HepG2 (cell line): ENCODE data around the gene PPIA. TPM values are rescaled to one million over a fixed set of nuclear protein-coding genes. Genes with fewer than 3 reads are reported as not detected.
A peak's percentile ranks its signal among the peaks of the same experiment; 100 is the strongest.

Experiments used
- ARID3A ChIP-seq: IDR thresholded peaks from 2 replicates; pipeline ENCODE4 v1.6.1; 2012; ENCODE audit warnings: low read depth, low read length, improper control_type of control experiment
- CCAR2 ChIP-seq: fragments of 200-400 bp; formaldehyde crosslinking; optimal IDR thresholded peaks from 2 replicates; pipeline ENCODE3; 2018; ENCODE audit warnings: low read depth, mild to moderate bottlenecking, low read length, moderate library complexity
- CEBPZ ChIP-seq: IDR thresholded peaks from 2 replicates; pipeline ENCODE4 v1.6.1; 2012; ENCODE audit warnings: low read length, improper control_type of control experiment
- DPF2 ChIP-seq: sonication (generic); formaldehyde crosslinking; IDR thresholded peaks from 2 replicates; pipeline ENCODE4 v1.4.0; 2020; ENCODE audit warnings: mild to moderate bottlenecking, low read depth, missing genetic modification reagents, borderline replicate concordance
- GFI1 ChIP-seq: sonication (generic); formaldehyde crosslinking; IDR thresholded peaks from 2 replicates; pipeline ENCODE4 v1.5.0; 2020; ENCODE audit warnings: missing genetic modification reagents, mild to moderate bottlenecking, borderline replicate concordance
- HIVEP1 ChIP-seq: sonication (generic); formaldehyde crosslinking; IDR thresholded peaks from 2 replicates; pipeline ENCODE4 v1.4.0; 2020; ENCODE audit warnings: mild to moderate bottlenecking, missing genetic modification reagents
- HNRNPLL ChIP-seq: fragments of 200-400 bp; formaldehyde crosslinking; IDR thresholded peaks from 2 replicates; pipeline ENCODE4 v1.6.1; 2017; ENCODE audit warnings: mild to moderate bottlenecking, low read depth, low read length; ENCODE audit not compliant: poor library complexity, severe bottlenecking
- HOXA7 ChIP-seq: sonication (generic); formaldehyde crosslinking; IDR thresholded peaks from 2 replicates; pipeline ENCODE4 v1.8.1; 2022; ENCODE audit warnings: mild to moderate bottlenecking, missing genetic modification reagents, moderate library complexity
- MTA3 ChIP-seq: sonication (generic); formaldehyde crosslinking; IDR thresholded peaks from 2 replicates; pipeline ENCODE4 v1.4.0; 2020; ENCODE audit warnings: missing genetic modification reagents
- PAX8 ChIP-seq: sonication (generic); formaldehyde crosslinking; IDR thresholded peaks from 2 replicates; pipeline ENCODE4 v1.8.0; 2022; ENCODE audit warnings: mild to moderate bottlenecking, missing genetic modification reagents, borderline replicate concordance
- SMC3 ChIP-seq: IDR thresholded peaks from 2 replicates; pipeline ENCODE4 v1.6.1; 2011; ENCODE audit warnings: low read length, improper control_type of control experiment
- TBX3 ChIP-seq: fragments of 450-650 bp; IDR thresholded peaks from 2 replicates; pipeline ENCODE4 v1.6.1; 2017; ENCODE audit warnings: antibody characterized with exemption, mild to moderate bottlenecking, inconsistent platforms, borderline replicate concordance
- ZEB1 ChIP-seq: IDR thresholded peaks from 2 replicates; pipeline ENCODE4 v1.6.1; 2012; ENCODE audit warnings: mild to moderate bottlenecking, low read depth, inconsistent platforms; ENCODE audit not compliant: insufficient replicate concordance
- ZNF17 ChIP-seq: sonication (generic); formaldehyde crosslinking; IDR thresholded peaks from 2 replicates; pipeline ENCODE4 v1.5.0; 2020; ENCODE audit warnings: mild to moderate bottlenecking, missing genetic modification reagents
- ZNF432 ChIP-seq: sonication (generic); formaldehyde crosslinking; IDR thresholded peaks from 2 replicates; pipeline ENCODE4 v1.5.0; 2020; ENCODE audit warnings: missing genetic modification reagents, mild to moderate bottlenecking, borderline replicate concordance
- ZNF564 ChIP-seq: sonication (generic); formaldehyde crosslinking; IDR thresholded peaks from 2 replicates; pipeline ENCODE4 v1.8.1; 2023; ENCODE audit warnings: mild to moderate bottlenecking, missing genetic modification reagents
- ZNF598 ChIP-seq: sonication (generic); formaldehyde crosslinking; IDR thresholded peaks from 2 replicates; pipeline ENCODE4 v1.5.1; 2020; ENCODE audit warnings: mild to moderate bottlenecking, missing genetic modification reagents, borderline replicate concordance
- ZNF605 ChIP-seq: sonication (generic); formaldehyde crosslinking; IDR thresholded peaks from 2 replicates; pipeline ENCODE4 v1.8.0; 2022; ENCODE audit warnings: mild to moderate bottlenecking, missing genetic modification reagents
- ZNF776 ChIP-seq: sonication (generic); formaldehyde crosslinking; IDR thresholded peaks from 2 replicates; pipeline ENCODE4 v1.4.0; 2020; ENCODE audit warnings: mild to moderate bottlenecking, missing genetic modification reagents
- polyA plus RNA-seq, 8 experiments: library from polyadenylated mRNA; depleted of rRNA in 3 of 8; stranded (reverse) in 7 of 8; unstranded in 1 of 8; fragments of >200 nt; fragmentation: Illumina TruSeq in 4 of 8; extraction: Trizol in 4 of 8; gene quantifications; 2 replicates each; pipeline versions ENCODE4 v1.2.1 to v1.2.3, GENCODE V29; 2011 to 2016; ENCODE audit warnings: low read depth in 4 of 8, missing spikeins in 1 of 8, mixed read lengths in 1 of 8; ENCODE audit not compliant: insufficient read depth in 1 of 8
- total RNA-seq, 5 experiments: library from RNA; depleted of rRNA; stranded (reverse); fragments of >200 nt; fragmentation: Illumina TruSeq; extraction: Trizol; gene quantifications; 2 replicates each; pipeline ENCODE4 v1.2.3, GENCODE V29; 2016; ENCODE audit warnings: low read depth in 1 of 5
- TF ChIP-seq, protein P1 (sequence below): sonication (generic); formaldehyde crosslinking; IDR thresholded peaks from 2 replicates; pipeline ENCODE4 v1.8.0; 2022; ENCODE audit warnings: missing genetic modification reagents, mild to moderate bottlenecking, moderate library complexity, borderline replicate concordance

Gene PPIA
- total and polyA plus RNA-seq, 2 of the 13 experiments (the other 11 are each of a cell fraction or from before 2014, with no cell fraction given) = 2,268 to 3,010 TPM

- TF ChIP-seq HIVEP1 (CRISPR knock-in tag) (no peak), ARID3A (peak; percentile 54; the same call in 1 of the 2 replicates), ZEB1 (no peak), CEBPZ (no peak), MTA3 (no peak), ZNF432 (CRISPR knock-in tag) (no peak), CCAR2 (no peak), ZNF598 (CRISPR knock-in tag) (no peak), HNRNPLL (no peak), TBX3 (peak; percentile 69; the same call in 1 of the 2 replicates), GFI1 (CRISPR knock-in tag) (no peak), ZNF605 (CRISPR knock-in tag) (no peak), ZNF564 (no peak), HOXA7 (CRISPR knock-in tag) (no peak), SMC3 (peak; percentile 27; the same call in 1 of the 2 replicates), ZNF17 (CRISPR knock-in tag) (no peak), DPF2 (CRISPR knock-in tag) (no peak; the same call in 1 of the 2 replicates), PAX8 (CRISPR knock-in tag) (no peak), ZNF776 (CRISPR knock-in tag) (no peak)
- TF ChIP-seq, protein P1, sequence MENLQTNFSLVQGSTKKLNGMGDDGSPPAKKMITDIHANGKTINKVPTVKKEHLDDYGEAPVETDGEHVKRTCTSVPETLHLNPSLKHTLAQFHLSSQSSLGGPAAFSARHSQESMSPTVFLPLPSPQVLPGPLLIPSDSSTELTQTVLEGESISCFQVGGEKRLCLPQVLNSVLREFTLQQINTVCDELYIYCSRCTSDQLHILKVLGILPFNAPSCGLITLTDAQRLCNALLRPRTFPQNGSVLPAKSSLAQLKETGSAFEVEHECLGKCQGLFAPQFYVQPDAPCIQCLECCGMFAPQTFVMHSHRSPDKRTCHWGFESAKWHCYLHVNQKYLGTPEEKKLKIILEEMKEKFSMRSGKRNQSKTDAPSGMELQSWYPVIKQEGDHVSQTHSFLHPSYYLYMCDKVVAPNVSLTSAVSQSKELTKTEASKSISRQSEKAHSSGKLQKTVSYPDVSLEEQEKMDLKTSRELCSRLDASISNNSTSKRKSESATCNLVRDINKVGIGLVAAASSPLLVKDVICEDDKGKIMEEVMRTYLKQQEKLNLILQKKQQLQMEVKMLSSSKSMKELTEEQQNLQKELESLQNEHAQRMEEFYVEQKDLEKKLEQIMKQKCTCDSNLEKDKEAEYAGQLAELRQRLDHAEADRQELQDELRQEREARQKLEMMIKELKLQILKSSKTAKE (CRISPR knock-in tag) = no peak
These were observed 12.5 kb downstream of the PPIA start (continued) for GRCh38 chr7:44808914-44809393.
